ENCODE measurements around the gene TMEM145.

The TMEM145 gene

DNA sequence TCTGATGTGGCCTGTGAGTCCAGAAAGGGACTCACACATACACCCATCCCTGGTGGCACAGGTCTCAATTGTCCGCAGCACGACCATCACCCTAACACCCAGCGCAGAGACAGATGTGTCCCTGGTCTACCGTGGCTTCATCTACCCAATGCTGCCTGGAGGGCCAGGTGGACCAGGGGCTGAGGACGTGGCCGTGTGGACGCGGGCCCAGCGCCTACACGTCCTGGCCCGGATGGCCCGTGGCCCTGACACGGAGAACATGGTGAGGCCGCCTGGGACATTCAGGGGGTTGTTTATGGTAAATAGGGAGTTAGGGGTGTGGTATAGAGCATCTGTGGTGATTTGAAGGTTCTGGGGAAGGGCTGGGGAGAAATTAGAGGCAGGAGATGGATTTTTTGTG lies 35.1 kb downstream of the TMEM145 start:
- Histone ChIP-seq H3K79me2 (ENCODE audit: insufficient read depth, low read length) (no peaks in the 10 kb centered on the region), H3K36me3 (ENCODE audit: low read length) (no peaks in the 10 kb centered on the region), H4K20me1 (ENCODE audit: low read depth, low read length) (no peaks in the 10 kb centered on the region), H3K4me3 (ENCODE audit: insufficient read depth, low read length, poor library complexity, severe bottlenecking) (no peak overlapping the region), H3K9me2 (replicated peaks; ENCODE audit: insufficient read depth, low read length) (no peaks in the 10 kb centered on the region), H3K27ac (ENCODE audit: low read depth, low read length) (no peak overlapping the region), H3K9ac (ENCODE audit: low read length) (no peak overlapping the region), H3F3A (ENCODE audit: insufficient read depth) (no peaks in the 10 kb centered on the region), H3K4me2 (ENCODE audit: low read depth, low read length, poor library complexity, severe bottlenecking) (no peak overlapping the region), H2AFZ (ENCODE audit: low read depth, low read length, severe bottlenecking) (no peak overlapping the region), H3K27me3 (ENCODE audit: low read length) (no peaks in the 10 kb centered on the region), H3K9me3 (ENCODE audit: insufficient read depth, low read length) (no peaks in the 10 kb centered on the region)
- TF ChIP-seq CTCF (IDR thresholded peaks at IDR 0.05; ENCODE audit: insufficient read depth, low read length, poor library complexity, severe bottlenecking) (no peak), EZH2phosphoT487 (conservative IDR thresholded peaks at IDR 0.05; ENCODE audit: low read length) (no peak)

DNA sequence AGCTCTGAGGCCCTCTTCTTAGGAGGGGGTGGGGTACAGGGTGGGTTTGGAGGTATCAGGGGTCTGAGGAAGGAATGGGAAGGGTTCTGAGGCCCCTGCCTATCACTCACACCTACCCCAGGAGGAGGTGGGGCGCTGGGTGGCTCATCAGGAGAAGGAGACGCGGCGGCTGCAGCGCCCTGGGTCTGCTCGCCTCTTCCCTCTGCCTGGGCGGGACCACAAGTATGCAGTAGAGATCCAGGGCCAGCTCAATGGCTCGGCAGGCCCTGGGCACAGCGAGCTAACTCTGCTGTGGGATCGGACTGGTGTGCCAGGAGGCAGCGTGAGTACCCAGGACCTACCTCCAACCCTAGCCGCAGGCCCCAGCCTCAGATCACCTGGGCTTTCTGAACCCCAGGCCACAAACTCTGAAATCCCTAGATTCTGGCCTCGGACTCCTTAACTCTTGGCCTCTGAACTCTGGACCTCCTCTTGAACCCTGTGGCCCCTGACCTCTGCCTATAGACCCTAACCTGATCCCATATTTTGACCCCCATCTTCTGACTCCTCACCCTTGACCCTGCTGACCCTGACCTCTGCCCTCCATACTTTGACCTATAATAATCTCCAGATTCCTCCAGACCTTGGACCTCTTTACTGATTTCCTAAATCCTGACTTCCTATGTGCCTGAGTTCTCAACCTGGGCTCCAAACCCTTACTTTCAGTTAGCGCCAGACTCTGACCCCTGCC lies 36.4 kb downstream of the TMEM145 start:
- TF ChIP-seq CTCF (IDR thresholded peaks at IDR 0.05; ENCODE audit: insufficient read depth, low read length, poor library complexity, severe bottlenecking) (no peak), EZH2phosphoT487 (conservative IDR thresholded peaks at IDR 0.05; ENCODE audit: low read length) (no peak)
- Histone ChIP-seq H3K27me3 (ENCODE audit: low read length) (no peaks in the 10 kb centered on the region), H2AFZ (ENCODE audit: low read depth, low read length, severe bottlenecking) (no peak overlapping the region), H3K9ac (ENCODE audit: low read length) (no peak overlapping the region), H3K4me2 (ENCODE audit: low read depth, low read length, poor library complexity, severe bottlenecking) (no peak overlapping the region), H3K4me3 (ENCODE audit: insufficient read depth, low read length, poor library complexity, severe bottlenecking) (no peak overlapping the region), H3K36me3 (ENCODE audit: low read length) (no peaks in the 10 kb centered on the region), H3K9me3 (ENCODE audit: insufficient read depth, low read length) (no peaks in the 10 kb centered on the region), H3F3A (ENCODE audit: insufficient read depth) (no peaks in the 10 kb centered on the region), H3K79me2 (ENCODE audit: insufficient read depth, low read length) (no peaks in the 10 kb centered on the region), H3K9me2 (replicated peaks; ENCODE audit: insufficient read depth, low read length) (no peaks in the 10 kb centered on the region), H4K20me1 (ENCODE audit: low read depth, low read length) (no peaks in the 10 kb centered on the region), H3K27ac (ENCODE audit: low read depth, low read length) (no peak overlapping the region)

GRCh38 chr19:42350417-42350816 lies 37.3 kb downstream of the TMEM145 start:
- Histone ChIP-seq H3K9me2 (replicated peaks; ENCODE audit: insufficient read depth, low read length) (no peaks in the 10 kb centered on the region), H3K9ac (ENCODE audit: low read length) (no peak overlapping the region), H3K36me3 (ENCODE audit: low read length) (no peaks in the 10 kb centered on the region), H3K27me3 (ENCODE audit: low read length) (no peaks in the 10 kb centered on the region), H2AFZ (ENCODE audit: low read depth, low read length, severe bottlenecking) (no peak overlapping the region), H3K9me3 (ENCODE audit: insufficient read depth, low read length) (no peaks in the 10 kb centered on the region), H3F3A (ENCODE audit: insufficient read depth) (no peaks in the 10 kb centered on the region), H3K79me2 (ENCODE audit: insufficient read depth, low read length) (no peaks in the 10 kb centered on the region), H3K27ac (ENCODE audit: low read depth, low read length) (no peak overlapping the region), H4K20me1 (ENCODE audit: low read depth, low read length) (no peaks in the 10 kb centered on the region), H3K4me2 (ENCODE audit: low read depth, low read length, poor library complexity, severe bottlenecking) (no peak overlapping the region), H3K4me3 (ENCODE audit: insufficient read depth, low read length, poor library complexity, severe bottlenecking) (no peak overlapping the region)
- TF ChIP-seq EZH2phosphoT487 (conservative IDR thresholded peaks at IDR 0.05; ENCODE audit: low read length) = no peak
- no peak for TF ChIP-seq CTCF (IDR thresholded peaks at IDR 0.05; ENCODE audit: insufficient read depth, low read length, poor library complexity, severe bottlenecking)

All from SU-DHL-6 (cell line).